GM12874 (cell line): Measurements from ENCODE around the gene STMN1.

Experiments
- TF ChIP-seq, protein P1 (sequence below): IDR thresholded peaks from 2 replicates; pipeline ENCODE4 v1.5.1; 2011; ENCODE audit warnings: low read depth, mild to moderate bottlenecking, control low read depth, low read length, moderate library complexity; ENCODE audit not compliant: insufficient read depth

Gene STMN1

DNA sequence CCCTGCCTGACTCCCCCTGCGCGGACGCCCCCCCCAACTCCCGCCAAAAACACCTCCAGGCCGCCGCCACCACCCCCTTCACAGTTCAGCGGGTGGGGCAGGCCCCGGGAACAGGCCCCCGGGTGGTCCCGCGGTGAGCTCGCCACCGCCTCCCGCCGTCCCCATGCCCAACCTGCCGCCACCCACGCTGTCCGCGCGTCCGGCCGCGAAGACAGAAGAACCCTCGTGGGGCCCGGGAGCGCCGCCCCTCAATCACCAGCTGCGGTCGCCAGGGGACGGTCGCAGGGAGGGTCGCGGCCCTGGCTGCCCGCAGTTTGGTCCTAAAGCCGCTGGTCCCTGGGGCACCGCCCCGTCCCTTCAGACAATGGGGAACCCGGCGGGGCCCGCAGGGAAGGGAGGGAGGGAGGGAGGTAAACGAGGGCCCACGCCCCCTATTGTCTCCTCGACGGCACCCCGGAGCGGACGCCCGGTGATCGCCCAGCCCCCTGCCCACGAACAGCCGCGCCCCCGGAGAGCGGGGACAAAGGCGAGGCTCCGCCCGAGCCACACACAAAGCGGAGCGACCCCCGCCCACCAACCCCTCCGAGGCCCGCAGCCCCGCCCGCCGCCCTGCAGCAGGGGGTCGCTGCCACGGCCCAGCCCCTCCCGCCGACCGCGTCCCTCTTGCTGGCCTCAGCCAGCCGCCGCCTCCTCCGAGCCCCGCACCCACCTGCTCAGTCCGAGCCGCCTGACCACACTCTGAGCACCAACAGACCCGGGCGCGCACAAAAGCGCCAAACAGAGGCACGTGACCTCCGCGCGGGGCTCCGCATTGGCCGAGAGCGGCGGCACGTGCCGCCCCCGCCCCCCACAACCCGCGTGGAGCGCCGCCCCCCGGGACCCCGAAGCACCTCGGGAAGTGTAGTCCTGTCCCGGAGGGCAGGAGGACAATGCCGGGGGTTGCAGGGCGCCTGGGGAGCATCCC lies at the start of gene STMN1:
STMN1 (minus strand) TSS at position 740 of the 964 bp plus-strand sequence. CDS start 1,743 bp downstream, outside the sequence.
- TF ChIP-seq, protein P1, sequence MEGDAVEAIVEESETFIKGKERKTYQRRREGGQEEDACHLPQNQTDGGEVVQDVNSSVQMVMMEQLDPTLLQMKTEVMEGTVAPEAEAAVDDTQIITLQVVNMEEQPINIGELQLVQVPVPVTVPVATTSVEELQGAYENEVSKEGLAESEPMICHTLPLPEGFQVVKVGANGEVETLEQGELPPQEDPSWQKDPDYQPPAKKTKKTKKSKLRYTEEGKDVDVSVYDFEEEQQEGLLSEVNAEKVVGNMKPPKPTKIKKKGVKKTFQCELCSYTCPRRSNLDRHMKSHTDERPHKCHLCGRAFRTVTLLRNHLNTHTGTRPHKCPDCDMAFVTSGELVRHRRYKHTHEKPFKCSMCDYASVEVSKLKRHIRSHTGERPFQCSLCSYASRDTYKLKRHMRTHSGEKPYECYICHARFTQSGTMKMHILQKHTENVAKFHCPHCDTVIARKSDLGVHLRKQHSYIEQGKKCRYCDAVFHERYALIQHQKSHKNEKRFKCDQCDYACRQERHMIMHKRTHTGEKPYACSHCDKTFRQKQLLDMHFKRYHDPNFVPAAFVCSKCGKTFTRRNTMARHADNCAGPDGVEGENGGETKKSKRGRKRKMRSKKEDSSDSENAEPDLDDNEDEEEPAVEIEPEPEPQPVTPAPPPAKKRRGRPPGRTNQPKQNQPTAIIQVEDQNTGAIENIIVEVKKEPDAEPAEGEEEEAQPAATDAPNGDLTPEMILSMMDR: no peak

DNA sequence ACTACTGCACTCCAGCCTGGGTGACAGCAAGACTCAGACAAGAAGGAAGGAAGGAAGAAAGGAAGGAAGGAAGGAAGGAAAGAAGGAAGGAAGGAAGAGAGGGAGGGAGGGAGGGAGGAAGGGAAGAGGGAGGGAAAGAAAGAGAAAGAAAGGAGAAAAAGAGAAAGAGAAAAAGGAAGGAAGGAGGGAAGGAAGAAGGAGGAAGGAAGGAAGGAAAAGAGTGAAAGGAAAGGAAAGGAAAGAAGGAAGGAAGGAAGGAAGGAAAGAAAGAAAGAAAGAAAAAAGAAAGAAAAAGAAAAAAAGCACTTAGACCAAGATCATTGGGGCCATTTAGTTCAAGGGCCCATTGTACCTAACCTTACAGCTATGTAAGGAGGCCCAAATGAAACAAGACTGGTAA lies 49.3 kb upstream of the STMN1 start:
- TF ChIP-seq, protein P1: no peak

DNA sequence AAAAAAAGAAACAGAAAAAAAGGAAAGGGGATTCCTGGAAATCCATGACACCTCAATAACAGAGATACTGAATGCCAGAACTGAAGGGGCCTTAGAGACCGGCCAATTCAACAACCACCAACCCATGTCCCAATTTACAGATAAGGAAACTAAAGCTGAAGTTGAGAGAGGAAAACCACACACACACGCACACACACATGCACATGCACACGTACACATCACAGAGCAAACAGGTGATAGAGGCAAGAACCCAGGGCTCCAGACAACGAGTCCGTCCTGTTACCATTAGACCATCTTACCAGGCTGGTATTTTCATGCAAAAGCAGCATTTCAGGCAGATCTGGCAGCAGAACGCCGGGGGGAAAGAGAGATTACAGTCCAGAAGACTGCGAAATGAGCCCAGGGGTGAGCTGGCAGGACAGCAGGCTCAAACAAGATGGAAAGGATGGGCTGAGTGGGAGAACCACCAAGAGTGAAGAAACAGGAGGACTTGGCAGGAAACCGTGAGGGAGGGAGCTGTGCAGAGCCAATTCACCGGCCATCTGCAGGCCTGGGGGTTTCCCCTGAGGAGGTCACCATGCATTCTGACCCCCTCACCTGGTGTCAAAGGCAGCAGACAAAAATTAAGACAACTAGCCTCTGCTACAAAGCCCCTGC lies 48.2 kb upstream of the STMN1 start:
- TF ChIP-seq, protein P1: no peak

- TF ChIP-seq, protein P1: no peak
Observed at GRCh38 chr1:25952841-25953401, 46.7 kb upstream of the STMN1 start.

DNA sequence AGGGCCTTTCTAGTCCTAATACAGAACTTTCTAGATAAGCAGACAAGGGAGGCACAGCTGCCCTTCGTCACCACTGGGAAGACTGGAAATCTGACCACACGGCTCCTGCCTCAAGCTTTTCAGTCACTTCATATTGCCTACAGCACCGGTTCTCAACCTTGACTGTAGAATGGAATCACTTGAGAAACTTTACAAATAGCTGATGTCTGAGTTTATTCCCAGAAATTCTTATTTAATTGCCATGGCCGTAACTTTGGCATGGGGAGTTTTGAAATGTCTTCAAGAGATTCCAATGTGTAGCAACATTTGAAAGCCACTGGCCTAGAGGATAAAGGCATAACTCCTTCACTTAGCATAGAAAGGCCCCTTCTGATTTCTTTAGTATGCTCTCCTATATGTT lies 42.4 kb upstream of the STMN1 start:
- TF ChIP-seq, protein P1: no peak

DNA sequence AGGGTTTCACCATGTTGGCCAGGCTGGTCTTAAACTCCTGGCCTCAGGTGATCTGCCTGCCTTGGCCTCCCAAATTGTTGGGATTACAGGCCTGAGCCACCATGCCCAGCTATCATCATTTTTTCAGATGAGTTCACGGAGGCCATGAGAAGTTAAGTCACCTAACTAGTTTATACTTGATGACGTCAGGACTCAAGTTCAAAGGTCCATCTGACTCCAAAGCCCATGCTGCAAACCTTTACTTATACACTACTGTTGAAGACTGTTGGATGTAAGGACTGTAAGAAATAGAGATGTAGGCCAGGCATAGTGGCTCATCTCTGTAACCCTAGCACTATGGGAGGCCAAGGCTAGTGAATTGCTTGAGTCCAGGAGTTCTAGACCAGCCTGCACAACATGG lies 40.8 kb upstream of the STMN1 start:
- TF ChIP-seq, protein P1: no peak

DNA sequence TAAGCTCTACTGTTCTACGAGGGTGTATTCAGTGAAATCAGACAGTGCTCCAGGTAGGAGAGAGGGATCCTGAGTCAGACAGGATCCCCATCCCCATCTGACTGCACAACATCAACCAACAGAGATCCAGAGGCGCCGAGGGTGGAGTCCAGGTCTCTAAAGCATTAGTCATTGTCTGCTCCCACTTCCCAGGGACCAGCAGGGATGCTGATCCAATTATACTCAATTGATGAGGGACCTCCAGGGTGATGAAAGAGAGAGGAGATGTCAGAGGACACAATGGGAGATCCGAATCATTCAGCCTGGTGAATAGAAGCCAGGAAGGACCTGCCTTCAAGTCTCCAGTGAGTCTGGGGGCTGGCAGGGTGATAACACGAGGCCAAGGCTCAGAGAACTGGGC lies 39.5 kb upstream of the STMN1 start:
- TF ChIP-seq, protein P1: no peak
